Esophagus squamous epithelium (tissue), 5 donors: ENCODE data around the gene RGS8. TPM values are rescaled to one million over a fixed set of nuclear protein-coding genes. Genes with fewer than 3 reads are reported as not detected.

Experiments
- DNase-seq: peaks from one replicate; lab custom pipeline; 2025; lab: John Stamatoyannopoulos, UW
- H3K27ac ChIP-seq, 4 donors: fragments of 200-600 bp; sonication (generic); one replicate each; pipeline ENCODE4 v1.5.1; 2016 to 2019; ENCODE audit warnings: mild to moderate bottlenecking in 1 of 4
- H3K27me3 ChIP-seq, 4 donors: fragments of 200-600 bp; sonication (generic); 1 replicate in 3 of 4; 2 replicates in 1 of 4; pipeline versions ENCODE4 v1.5.1 to v1.6.0; 2017 to 2021; ENCODE audit warnings: antibody characterized with exemption in 1 of 4
- H3K36me3 ChIP-seq, 3 donors: fragments of 200-600 bp; sonication (generic); one replicate each; pipeline ENCODE4 v1.5.1; 2016 to 2019
- H3K4me1 ChIP-seq, 3 donors: fragments of 200-600 bp; sonication (generic); one replicate each; pipeline ENCODE4 v1.5.1; 2017 to 2019
- H3K4me3 ChIP-seq, 4 donors: fragments of 200-600 bp; sonication (generic); 1 replicate in 3 of 4; 2 replicates in 1 of 4; pipeline ENCODE4 v1.5.1; 2016 to 2019; ENCODE audit warnings: mild to moderate bottlenecking in 2 of 4, moderate library complexity in 1 of 4
- H3K9me3 ChIP-seq, 3 donors: fragments of 200-600 bp; sonication (generic); one replicate each; pipeline ENCODE4 v1.5.1; 2016 to 2019
- CTCF ChIP-seq, 6 experiments: fragments of 450-650 bp in 4 of 6; fragments of 200-600 bp in 2 of 6; sonication (generic) in 2 of 6; IDR thresholded peaks; one replicate each; pipeline ENCODE4 v1.5.1; 2016 to 2019; ENCODE audit warnings: antibody characterized with exemption in 6 of 6, mild to moderate bottlenecking in 4 of 6, moderate library complexity in 4 of 6
- POLR2A ChIP-seq, 4 donors: fragments of 450-650 bp; IDR thresholded peaks; one replicate each; pipeline ENCODE4 v1.6.1; 2017; ENCODE audit warnings: antibody characterized with exemption in 4 of 4, mild to moderate bottlenecking in 4 of 4, moderate library complexity in 3 of 4
- WGBS, 2 donors: methylation state at CpG; one replicate each; pipeline ENCODE4 v1.1.5; 2018; 5-methylcytosine and 5-hydroxymethylcytosine counted together
- intact Hi-C: fragments of 100-400 bp; cut with DNase I; formaldehyde crosslinking; loops from one replicate; pipeline ENCODE4 v1.15.0; 2022
- total RNA-seq, 4 donors: library from RNA; depleted of rRNA; stranded (reverse); fragments of >200 nt; gene quantifications; one replicate each; pipeline ENCODE4 v1.1.0, GENCODE V29; 2016
- donor health status: DM: yes; HTN: yes; CAD: no.

Gene RGS8
- total RNA-seq, 4 donors from 2014 or later = not detected

GRCh38 chr1:182667848-182668505 is 16.4 kb downstream of the RGS8 start:
- no peak for DNase-seq
- Histone ChIP-seq H3K36me3 (no peaks in the 10 kb centered on the region), H3K9me3 (no peaks in the 10 kb centered on the region), H3K4me1 (no peaks in the 10 kb centered on the region), H3K4me3 (no peak overlapping the region), H3K27me3 (peaks cover 0 to 17% (median 0%) of the 10 kb centered on the region in 4 donors), H3K27ac (no peak overlapping the region)
- WGBS, 2 donors = 77 to 82% methylated on average over 7 of the region's 7 CpGs
- intact Hi-C loops = no loop called here
- TF ChIP-seq CTCF (IDR thresholded peaks at IDR 0.05) (no peak), POLR2A (IDR thresholded peaks at IDR 0.05) (no peak)

GRCh38 chr1:182666706-182667105 is 17.7 kb downstream of the RGS8 start:
- Histone ChIP-seq H3K4me1 (no peaks in the 10 kb centered on the region), H3K36me3 (no peaks in the 10 kb centered on the region), H3K9me3 (no peaks in the 10 kb centered on the region), H3K4me3 (no peak overlapping the region), H3K27me3 (peaks cover 0 to 10% (median 0%) of the 10 kb centered on the region in 4 donors), H3K27ac (no peak overlapping the region)
- 62 to 69% methylated on average over 8 to 9 of the region's 9 CpGs for WGBS, 2 donors
- TF ChIP-seq POLR2A (IDR thresholded peaks at IDR 0.05) (no peak), CTCF (IDR thresholded peaks at IDR 0.05) (no peak)
- intact Hi-C loops = no loop called here
- DNase-seq = no peak

GRCh38 chr1:182664296-182664695 is 20.1 kb downstream of the RGS8 start:
- intact Hi-C loops = no loop called here
- no peak for DNase-seq
- TF ChIP-seq POLR2A (IDR thresholded peaks at IDR 0.05) = no peak
- TF ChIP-seq CTCF (IDR thresholded peaks at IDR 0.05) = no peak
- no peak overlapping the region for H3K4me3 ChIP-seq
- no peaks in the 10 kb centered on the region for H3K27me3 ChIP-seq
- H3K27ac ChIP-seq = no peak overlapping the region
- H3K9me3 ChIP-seq = no peaks in the 10 kb centered on the region
- WGBS, 2 donors = 55 to 60% methylated on average over 3 of the region's 3 CpGs
- no peaks in the 10 kb centered on the region for H3K36me3 ChIP-seq
- H3K4me1 ChIP-seq = no peaks in the 10 kb centered on the region

- no peak for DNase-seq
- Histone ChIP-seq H3K9me3 (no peaks in the 10 kb centered on the region), H3K27me3 (no peaks in the 10 kb centered on the region), H3K4me1 (no peaks in the 10 kb centered on the region), H3K4me3 (no peak overlapping the region), H3K36me3 (no peaks in the 10 kb centered on the region), H3K27ac (no peak overlapping the region)
- intact Hi-C loops = no loop called here
- WGBS, 2 donors = 62 to 83% methylated on average over 3 of the region's 3 CpGs
- no peak for TF ChIP-seq CTCF (IDR thresholded peaks at IDR 0.05)
- no peak for TF ChIP-seq POLR2A (IDR thresholded peaks at IDR 0.05)
Observed at GRCh38 chr1:182662956-182663355, 21.4 kb downstream of the RGS8 start.

GRCh38 chr1:182662121-182662890 is 22.1 kb downstream of the RGS8 start:
- DNase-seq = no peak
- intact Hi-C loops = no loop called here
- TF ChIP-seq CTCF (IDR thresholded peaks at IDR 0.05) = no peak
- no peak for TF ChIP-seq POLR2A (IDR thresholded peaks at IDR 0.05)
- Histone ChIP-seq H3K27ac (no peak overlapping the region), H3K4me1 (no peaks in the 10 kb centered on the region), H3K27me3 (no peaks in the 10 kb centered on the region), H3K36me3 (no peaks in the 10 kb centered on the region), H3K4me3 (no peak overlapping the region), H3K9me3 (no peaks in the 10 kb centered on the region)
- WGBS, 2 donors = 68 to 82% methylated on average over 6 to 7 of the region's 7 CpGs
